GM23338 (cell line): ENCODE data around the gene DCDC2.

ENCODE experiments used
- CREB1 ChIP-seq: fragments of 250-450 bp; sonication (Bioruptor Pico); IDR thresholded peaks from 2 replicates; pipeline ENCODE4 v1.5.0; 2020; ENCODE audit warnings: low read depth, mild to moderate bottlenecking, moderate library complexity
- CTCF ChIP-seq, 2 experiments: fragments of 200-600 bp in 1 of 2; sonication (generic) in 1 of 2; conservative IDR thresholded peaks; 2 replicates each; pipeline versions ENCODE4 v1.5.1 to v1.6.1; 2016 to 2017; ENCODE audit warnings: antibody characterized with exemption in 2 of 2, low read depth in 2 of 2, mild to moderate bottlenecking in 2 of 2, moderate library complexity in 1 of 2
- EZH2 ChIP-seq: fragments of 200-600 bp; sonication (generic); IDR thresholded peaks from one replicate; pipeline ENCODE4 v1.8.0; 2017; ENCODE audit warnings: antibody characterized with exemption, mild to moderate bottlenecking, low read depth; ENCODE audit not compliant: unreplicated experiment
- EZH2phosphoT487 ChIP-seq: fragments of 200-600 bp; sonication (generic); IDR thresholded peaks from one replicate; pipeline ENCODE4 v1.8.1; 2018; ENCODE audit warnings: antibody characterized with exemption; ENCODE audit not compliant: unreplicated experiment
- JUNB ChIP-seq: IDR thresholded peaks from one replicate; pipeline ENCODE4 v1.6.1; 2016; ENCODE audit warnings: antibody characterized with exemption; ENCODE audit not compliant: unreplicated experiment
- POLR2AphosphoS5 ChIP-seq: IDR thresholded peaks from 2 replicates; pipeline ENCODE4 v1.6.1; 2016; ENCODE audit warnings: antibody characterized with exemption, low read depth
- REST ChIP-seq: IDR thresholded peaks from one replicate; pipeline ENCODE4 v1.6.1; 2018; ENCODE audit warnings: antibody characterized with exemption; ENCODE audit not compliant: unreplicated experiment
- ZNF331 ChIP-seq: fragments of 250-450 bp; sonication (Bioruptor Pico); IDR thresholded peaks from 2 replicates; pipeline ENCODE4 v1.5.0; 2020; ENCODE audit warnings: low read depth, mild to moderate bottlenecking, moderate library complexity

GRCh38 chr6:24139080-24139479, 218.8 kb downstream of the DCDC2 start:
- TF ChIP-seq CTCF (conservative IDR thresholded peaks at IDR 0.05; ENCODE audit: low read depth in 2 of 2) (no peak), EZH2 (no peak), POLR2AphosphoS5 (no peak), EZH2phosphoT487 (no peak), REST (no peak), ZNF331 (no peak), CREB1 (CRISPR knock-in tag) (no peak), JUNB (no peak)
